Measurements from ENCODE around the gene FER.
"Not testable (repeated sequence)": the region's sequence is repeated elsewhere in the genome, so short reads cannot be mapped to it uniquely, and the experiment has no call there.

The FER gene

GRCh38 chr5:109164001-109164400 is 416.3 kb downstream of the FER start:
- TF ChIP-seq, protein P1, sequence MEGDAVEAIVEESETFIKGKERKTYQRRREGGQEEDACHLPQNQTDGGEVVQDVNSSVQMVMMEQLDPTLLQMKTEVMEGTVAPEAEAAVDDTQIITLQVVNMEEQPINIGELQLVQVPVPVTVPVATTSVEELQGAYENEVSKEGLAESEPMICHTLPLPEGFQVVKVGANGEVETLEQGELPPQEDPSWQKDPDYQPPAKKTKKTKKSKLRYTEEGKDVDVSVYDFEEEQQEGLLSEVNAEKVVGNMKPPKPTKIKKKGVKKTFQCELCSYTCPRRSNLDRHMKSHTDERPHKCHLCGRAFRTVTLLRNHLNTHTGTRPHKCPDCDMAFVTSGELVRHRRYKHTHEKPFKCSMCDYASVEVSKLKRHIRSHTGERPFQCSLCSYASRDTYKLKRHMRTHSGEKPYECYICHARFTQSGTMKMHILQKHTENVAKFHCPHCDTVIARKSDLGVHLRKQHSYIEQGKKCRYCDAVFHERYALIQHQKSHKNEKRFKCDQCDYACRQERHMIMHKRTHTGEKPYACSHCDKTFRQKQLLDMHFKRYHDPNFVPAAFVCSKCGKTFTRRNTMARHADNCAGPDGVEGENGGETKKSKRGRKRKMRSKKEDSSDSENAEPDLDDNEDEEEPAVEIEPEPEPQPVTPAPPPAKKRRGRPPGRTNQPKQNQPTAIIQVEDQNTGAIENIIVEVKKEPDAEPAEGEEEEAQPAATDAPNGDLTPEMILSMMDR (IDR thresholded peaks at IDR 0.05; ENCODE audit: borderline replicate concordance, control extremely low read depth, extremely low read depth, insufficient read depth, missing control alignments): no peak
- in situ Hi-C loops (cut with MboI; ENCODE audit: low sequenced_read_pairs, unreplicated experiment): no loop called here
- no peak for DNase-seq (ENCODE audit: low spot score)

DNA sequence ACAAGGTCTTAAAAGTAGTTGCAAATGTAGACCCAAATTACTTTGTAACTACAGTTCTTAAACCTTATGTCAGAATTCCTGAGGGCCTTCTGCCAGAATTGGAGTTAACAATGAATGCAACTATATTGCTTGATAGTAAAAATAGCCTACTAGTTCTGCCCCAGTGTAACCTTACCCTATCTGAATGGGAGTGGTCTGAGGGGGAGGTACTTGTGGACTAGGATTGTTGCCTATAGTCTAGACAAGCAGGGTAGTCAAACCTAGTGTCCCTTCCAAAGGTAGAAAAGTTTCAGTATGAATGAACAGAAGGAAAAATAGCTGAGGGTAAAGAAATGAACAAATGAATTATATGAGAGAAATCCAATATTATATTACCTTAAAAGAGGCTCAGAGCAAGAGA is 419.9 kb downstream of the FER start:
- TF ChIP-seq, protein P1 (IDR thresholded peaks at IDR 0.05; ENCODE audit: borderline replicate concordance, control extremely low read depth, extremely low read depth, insufficient read depth, missing control alignments): no peak
- in situ Hi-C loops (cut with MboI; ENCODE audit: low sequenced_read_pairs, unreplicated experiment): no loop called here
- DNase-seq (ENCODE audit: low spot score): no peak

GRCh38 chr5:109168151-109168550 is 420.5 kb downstream of the FER start:
- no peak for DNase-seq (ENCODE audit: low spot score)
- in situ Hi-C loops (cut with MboI; ENCODE audit: low sequenced_read_pairs, unreplicated experiment): no loop called here
- TF ChIP-seq, protein P1 (IDR thresholded peaks at IDR 0.05; ENCODE audit: borderline replicate concordance, control extremely low read depth, extremely low read depth, insufficient read depth, missing control alignments): no peak

GRCh38 chr5:109170629-109171350 is 423.1 kb downstream of the FER start:
- in situ Hi-C loops (cut with MboI; ENCODE audit: low sequenced_read_pairs, unreplicated experiment): no loop called here
- no peak for DNase-seq (ENCODE audit: low spot score)
- TF ChIP-seq, protein P1 (IDR thresholded peaks at IDR 0.05; ENCODE audit: borderline replicate concordance, control extremely low read depth, extremely low read depth, insufficient read depth, missing control alignments): no peak

DNA sequence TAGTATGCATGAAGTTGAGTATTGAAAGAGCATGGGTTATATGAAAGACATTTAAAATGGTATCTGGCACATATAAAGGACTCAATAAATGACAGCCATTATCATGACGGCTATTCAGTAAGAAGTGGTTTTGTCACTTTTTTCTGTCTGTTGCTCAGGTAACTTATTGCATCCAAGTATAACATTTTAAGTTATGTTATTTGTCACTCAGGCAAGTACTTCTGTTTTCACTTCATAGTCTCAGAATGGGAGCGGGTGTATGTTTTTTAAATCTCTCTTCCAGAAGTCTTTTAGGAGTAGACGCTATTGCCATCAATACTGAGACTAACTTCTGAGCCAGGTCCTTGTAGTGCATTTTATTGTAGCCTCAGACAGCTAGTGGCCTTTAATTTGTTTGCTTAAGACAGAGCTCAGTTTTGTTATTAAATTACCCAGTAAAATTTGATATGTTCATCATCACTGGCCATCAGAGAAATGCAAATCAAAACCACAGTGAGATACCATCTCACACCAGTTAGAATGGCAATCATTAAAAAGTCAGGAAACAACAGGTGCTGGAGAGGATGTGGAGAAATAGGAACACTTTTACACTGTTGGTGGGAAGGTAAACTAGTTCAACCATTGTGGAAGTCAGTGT is 423.9 kb downstream of the FER start:
- peak; percentile 10 for DNase-seq (ENCODE audit: low spot score)
- in situ Hi-C loops (cut with MboI; ENCODE audit: low sequenced_read_pairs, unreplicated experiment): not testable (repeated sequence)

DNA sequence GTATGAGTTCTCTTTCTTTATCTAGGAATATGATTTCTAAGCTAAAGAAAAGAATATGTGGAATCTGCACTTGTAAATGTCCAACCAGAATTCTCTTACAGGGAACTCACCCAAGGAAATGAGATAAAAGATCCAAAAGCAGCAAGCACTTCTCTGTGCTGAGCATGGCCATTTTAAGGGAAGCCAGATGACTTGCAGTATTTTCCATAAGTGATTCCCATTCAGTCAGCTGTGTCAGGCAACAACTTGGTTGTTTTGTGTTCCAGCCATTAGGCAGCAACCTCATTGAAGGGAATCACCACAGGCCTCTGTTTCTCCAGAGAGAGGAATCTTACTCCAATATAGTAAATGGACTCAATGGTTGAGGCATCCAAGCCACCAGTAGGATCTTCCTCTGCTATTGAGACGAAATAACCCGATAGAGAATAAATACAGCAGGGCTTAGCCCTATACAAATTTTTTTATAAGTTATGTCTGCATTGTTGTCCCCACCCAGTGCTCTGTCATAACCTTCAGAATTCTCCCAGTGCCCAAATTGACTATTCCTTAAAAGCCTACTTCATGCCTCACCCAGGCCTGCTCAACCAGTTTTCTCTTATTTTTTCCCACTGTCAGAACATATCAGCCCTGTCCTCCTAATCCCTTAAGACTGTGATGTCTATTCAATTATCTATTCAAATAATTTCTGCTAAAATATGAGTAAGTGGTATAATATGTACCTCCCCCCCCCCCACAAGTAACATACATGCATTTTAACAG is 425.5 kb downstream of the FER start:
- in situ Hi-C loops (cut with MboI; ENCODE audit: low sequenced_read_pairs, unreplicated experiment): no loop called here
- DNase-seq (ENCODE audit: low spot score): no peak
- TF ChIP-seq, protein P1 (IDR thresholded peaks at IDR 0.05; ENCODE audit: borderline replicate concordance, control extremely low read depth, extremely low read depth, insufficient read depth, missing control alignments): no peak

- in situ Hi-C loops (cut with MboI; ENCODE audit: low sequenced_read_pairs, unreplicated experiment): no loop called here
- no peak for DNase-seq (ENCODE audit: low spot score)
- TF ChIP-seq, protein P1 (IDR thresholded peaks at IDR 0.05; ENCODE audit: borderline replicate concordance, control extremely low read depth, extremely low read depth, insufficient read depth, missing control alignments): no peak
Observed at GRCh38 chr5:109177227-109177626, 429.5 kb downstream of the FER start.
